ENCODE results near the gene CELF6.
"Not testable (repeated sequence)": the region's sequence is repeated elsewhere in the genome, so short reads cannot be mapped to it uniquely, and the experiment has no call there.

Gene CELF6

GRCh38 chr15:72276326-72276700 is 43.6 kb downstream of the CELF6 start:
- ATAC-seq: no peak
- TF ChIP-seq, protein P1, sequence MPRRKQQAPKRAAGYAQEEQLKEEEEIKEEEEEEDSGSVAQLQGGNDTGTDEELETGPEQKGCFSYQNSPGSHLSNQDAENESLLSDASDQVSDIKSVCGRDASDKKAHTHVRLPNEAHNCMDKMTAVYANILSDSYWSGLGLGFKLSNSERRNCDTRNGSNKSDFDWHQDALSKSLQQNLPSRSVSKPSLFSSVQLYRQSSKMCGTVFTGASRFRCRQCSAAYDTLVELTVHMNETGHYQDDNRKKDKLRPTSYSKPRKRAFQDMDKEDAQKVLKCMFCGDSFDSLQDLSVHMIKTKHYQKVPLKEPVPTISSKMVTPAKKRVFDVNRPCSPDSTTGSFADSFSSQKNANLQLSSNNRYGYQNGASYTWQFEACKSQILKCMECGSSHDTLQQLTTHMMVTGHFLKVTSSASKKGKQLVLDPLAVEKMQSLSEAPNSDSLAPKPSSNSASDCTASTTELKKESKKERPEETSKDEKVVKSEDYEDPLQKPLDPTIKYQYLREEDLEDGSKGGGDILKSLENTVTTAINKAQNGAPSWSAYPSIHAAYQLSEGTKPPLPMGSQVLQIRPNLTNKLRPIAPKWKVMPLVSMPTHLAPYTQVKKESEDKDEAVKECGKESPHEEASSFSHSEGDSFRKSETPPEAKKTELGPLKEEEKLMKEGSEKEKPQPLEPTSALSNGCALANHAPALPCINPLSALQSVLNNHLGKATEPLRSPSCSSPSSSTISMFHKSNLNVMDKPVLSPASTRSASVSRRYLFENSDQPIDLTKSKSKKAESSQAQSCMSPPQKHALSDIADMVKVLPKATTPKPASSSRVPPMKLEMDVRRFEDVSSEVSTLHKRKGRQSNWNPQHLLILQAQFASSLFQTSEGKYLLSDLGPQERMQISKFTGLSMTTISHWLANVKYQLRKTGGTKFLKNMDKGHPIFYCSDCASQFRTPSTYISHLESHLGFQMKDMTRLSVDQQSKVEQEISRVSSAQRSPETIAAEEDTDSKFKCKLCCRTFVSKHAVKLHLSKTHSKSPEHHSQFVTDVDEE (CRISPR knock-in tag; IDR thresholded peaks at IDR 0.05): no peak
- TF ChIP-seq ZC3H10 (CRISPR knock-in tag; IDR thresholded peaks at IDR 0.05) (no peak), SNAI2 (CRISPR knock-in tag; IDR thresholded peaks at IDR 0.05) (no peak), PPARA (CRISPR knock-in tag; IDR thresholded peaks at IDR 0.05; ENCODE audit: borderline replicate concordance) (no peak), ESRRG (CRISPR knock-in tag; IDR thresholded peaks at IDR 0.05) (no peak), ZNF8 (CRISPR knock-in tag; IDR thresholded peaks at IDR 0.05) (no peak), CREB5 (CRISPR knock-in tag; IDR thresholded peaks at IDR 0.05; ENCODE audit: low read depth) (no peak), BACH2 (CRISPR knock-in tag; IDR thresholded peaks at IDR 0.05; ENCODE audit: borderline replicate concordance) (no peak)
- TF ChIP-seq, protein P2, sequence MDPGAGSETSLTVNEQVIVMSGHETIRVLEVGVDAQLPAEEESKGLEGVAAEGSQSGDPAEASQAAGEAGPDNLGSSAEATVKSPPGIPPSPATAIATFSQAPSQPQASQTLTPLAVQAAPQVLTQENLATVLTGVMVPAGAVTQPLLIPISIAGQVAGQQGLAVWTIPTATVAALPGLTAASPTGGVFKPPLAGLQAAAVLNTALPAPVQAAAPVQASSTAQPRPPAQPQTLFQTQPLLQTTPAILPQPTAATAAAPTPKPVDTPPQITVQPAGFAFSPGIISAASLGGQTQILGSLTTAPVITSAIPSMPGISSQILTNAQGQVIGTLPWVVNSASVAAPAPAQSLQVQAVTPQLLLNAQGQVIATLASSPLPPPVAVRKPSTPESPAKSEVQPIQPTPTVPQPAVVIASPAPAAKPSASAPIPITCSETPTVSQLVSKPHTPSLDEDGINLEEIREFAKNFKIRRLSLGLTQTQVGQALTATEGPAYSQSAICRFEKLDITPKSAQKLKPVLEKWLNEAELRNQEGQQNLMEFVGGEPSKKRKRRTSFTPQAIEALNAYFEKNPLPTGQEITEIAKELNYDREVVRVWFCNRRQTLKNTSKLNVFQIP (CRISPR knock-in tag; IDR thresholded peaks at IDR 0.05; ENCODE audit: borderline replicate concordance, low read depth): no peak

DNA sequence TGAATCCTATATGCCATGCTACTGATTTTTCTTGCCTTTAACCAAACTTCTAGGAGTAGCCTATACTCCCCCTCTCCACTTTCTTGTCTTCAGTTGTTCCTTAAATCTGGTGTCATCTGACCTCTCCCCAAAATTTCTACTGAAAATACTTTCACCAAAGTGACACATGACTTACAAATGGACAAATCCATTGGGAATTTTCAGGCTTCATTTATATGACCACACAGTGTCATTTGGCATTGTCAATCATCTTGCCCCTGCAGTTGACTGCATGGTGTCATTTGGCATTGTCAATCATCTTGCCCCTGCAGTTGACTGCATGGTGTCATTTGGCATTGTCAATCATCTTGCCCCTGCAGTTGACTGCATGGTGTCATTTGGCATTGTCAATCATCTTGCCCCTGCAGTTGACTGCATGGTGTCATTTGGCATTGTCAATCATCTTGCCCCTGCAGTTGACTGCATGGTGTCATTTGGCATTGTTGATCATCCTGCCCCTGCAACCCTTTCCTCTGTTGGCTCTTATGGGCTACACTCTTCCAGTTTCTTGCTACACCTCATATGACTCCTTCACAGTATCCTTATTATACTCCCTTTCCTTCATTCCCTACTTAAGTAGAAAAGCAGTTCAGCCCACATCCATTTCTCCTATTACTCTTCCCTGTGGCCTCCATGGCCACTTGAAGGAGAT is 44.2 kb downstream of the CELF6 start:
- ATAC-seq: not testable (repeated sequence)

GRCh38 chr15:72272997-72273352 is 47.0 kb downstream of the CELF6 start:
- no peak for TF ChIP-seq OSR1 (CRISPR knock-in tag; IDR thresholded peaks at IDR 0.05)
- TF ChIP-seq, protein P3, sequence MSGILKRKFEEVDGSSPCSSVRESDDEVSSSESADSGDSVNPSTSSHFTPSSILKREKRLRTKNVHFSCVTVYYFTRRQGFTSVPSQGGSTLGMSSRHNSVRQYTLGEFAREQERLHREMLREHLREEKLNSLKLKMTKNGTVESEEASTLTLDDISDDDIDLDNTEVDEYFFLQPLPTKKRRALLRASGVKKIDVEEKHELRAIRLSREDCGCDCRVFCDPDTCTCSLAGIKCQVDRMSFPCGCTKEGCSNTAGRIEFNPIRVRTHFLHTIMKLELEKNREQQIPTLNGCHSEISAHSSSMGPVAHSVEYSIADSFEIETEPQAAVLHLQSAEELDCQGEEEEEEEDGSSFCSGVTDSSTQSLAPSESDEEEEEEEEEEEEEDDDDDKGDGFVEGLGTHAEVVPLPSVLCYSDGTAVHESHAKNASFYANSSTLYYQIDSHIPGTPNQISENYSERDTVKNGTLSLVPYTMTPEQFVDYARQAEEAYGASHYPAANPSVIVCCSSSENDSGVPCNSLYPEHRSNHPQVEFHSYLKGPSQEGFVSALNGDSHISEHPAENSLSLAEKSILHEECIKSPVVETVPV (CRISPR knock-in tag; IDR thresholded peaks at IDR 0.05): no peak
- TF ChIP-seq CREB5 (CRISPR knock-in tag; IDR thresholded peaks at IDR 0.05; ENCODE audit: low read depth): no peak
- no peak for TF ChIP-seq ZNF565 (CRISPR knock-in tag; conservative IDR thresholded peaks at IDR 0.05; ENCODE audit: low read depth)
- TF ChIP-seq TCF4 (CRISPR knock-in tag; IDR thresholded peaks at IDR 0.05; ENCODE audit: borderline replicate concordance): no peak
- no peak for TF ChIP-seq ZNF70 (CRISPR knock-in tag; IDR thresholded peaks at IDR 0.05)
- no peak for TF ChIP-seq ZC3H10 (CRISPR knock-in tag; IDR thresholded peaks at IDR 0.05)
- no peak for TF ChIP-seq RARB (CRISPR knock-in tag; IDR thresholded peaks at IDR 0.05)
- no peak for TF ChIP-seq GLIS3 (CRISPR knock-in tag; IDR thresholded peaks at IDR 0.05)
- no peak for TF ChIP-seq TOX (CRISPR knock-in tag; IDR thresholded peaks at IDR 0.05; ENCODE audit: borderline replicate concordance)
- no peak for TF ChIP-seq PPARA (CRISPR knock-in tag; IDR thresholded peaks at IDR 0.05; ENCODE audit: borderline replicate concordance)
- ATAC-seq: no peak; the same call in 2 of the 3 replicates

DNA sequence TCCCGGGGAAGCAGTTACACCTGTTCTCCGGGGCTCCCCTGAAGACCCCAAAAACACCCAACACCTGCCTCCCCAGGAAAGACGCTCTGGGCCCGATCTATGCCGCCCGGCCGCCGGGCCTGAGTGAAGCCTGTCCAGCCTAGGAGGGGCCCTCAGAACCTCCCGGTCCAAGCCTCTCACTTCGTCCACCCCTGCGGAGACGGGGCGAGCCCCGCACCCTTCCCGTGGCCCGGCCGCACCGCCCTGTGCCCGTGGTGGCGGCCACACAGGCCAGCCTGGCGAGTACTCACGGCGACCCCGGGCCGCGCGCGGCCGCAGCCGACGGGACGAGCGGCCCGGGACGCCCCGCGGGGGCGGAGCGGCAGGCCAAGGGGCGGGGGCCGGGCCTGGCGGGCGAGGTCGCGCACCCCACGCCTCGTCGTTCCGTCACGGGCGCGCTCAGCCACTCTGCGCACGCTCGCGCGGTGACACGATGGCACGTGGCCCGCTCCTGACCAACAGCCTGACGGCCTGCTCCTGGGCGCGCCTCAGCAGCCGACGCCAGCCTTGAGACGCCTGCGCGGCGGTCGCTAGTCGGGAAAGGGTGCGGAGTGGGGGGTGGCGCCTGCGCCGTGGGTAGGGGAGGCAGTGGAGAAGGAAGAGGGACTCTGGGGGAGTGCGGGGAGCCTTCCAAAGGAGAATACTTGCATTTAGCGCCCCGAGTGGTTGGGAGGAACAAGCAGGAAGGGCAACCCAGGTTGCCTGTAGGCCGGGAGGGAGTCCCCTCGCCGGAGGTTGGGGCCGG is 47.6 kb downstream of the CELF6 start, which contains the start of gene PARP6:
TSS of gene PARP6 (minus strand) at position 342 of the 784 bp plus-strand sequence. CDS start 5,077 bp downstream, outside the sequence.
- peak; percentile 99 for ATAC-seq

More for the DNA sequence above, 47.6 kb downstream of the CELF6 start, which contains the start of gene PARP6:
- no peak for TF ChIP-seq OSR1 (CRISPR knock-in tag; IDR thresholded peaks at IDR 0.05)
- TF ChIP-seq, protein P3 (CRISPR knock-in tag; IDR thresholded peaks at IDR 0.05): no peak
- no peak for TF ChIP-seq ZC3H10 (CRISPR knock-in tag; IDR thresholded peaks at IDR 0.05)
- no peak for TF ChIP-seq ARNTL (CRISPR knock-in tag; IDR thresholded peaks at IDR 0.05; ENCODE audit: borderline replicate concordance, low read depth)
- TF ChIP-seq ESRRG (CRISPR knock-in tag; IDR thresholded peaks at IDR 0.05): no peak
- 0 out of 2 replicates have a peak, but pooled peaks have one; percentile 32 for TF ChIP-seq GLIS3 (CRISPR knock-in tag; IDR thresholded peaks at IDR 0.05)
- no peak for TF ChIP-seq RARB (CRISPR knock-in tag; IDR thresholded peaks at IDR 0.05)
- no peak for TF ChIP-seq ZNF70 (CRISPR knock-in tag; IDR thresholded peaks at IDR 0.05)
